GM04504 (cell line): ENCODE results near the gene CASP5.
"Not testable (repeated sequence)": the region's sequence is repeated elsewhere in the genome, so short reads cannot be mapped to it uniquely, and the experiment has no call there.

Experiments
- DNase-seq: peaks from one replicate; pipeline ENCODE4 v3.0.0-alpha.2; 2012; ENCODE audit warnings: low read depth

Gene CASP5

GRCh38 chr11:105023003-105023402 is at the start of gene CASP5:
CASP5 (minus strand) TSS chr11:105023168; CDS start chr11:105023136, 32 bp downstream.
- no peak for DNase-seq

GRCh38 chr11:105072080-105072479 is 49.1 kb upstream of the CASP5 start:
- not testable (repeated sequence) for DNase-seq

- no peak for DNase-seq
These were observed 48.2 kb upstream of the CASP5 start for GRCh38 chr11:105071089-105071732.

GRCh38 chr11:105070306-105070705 is 47.3 kb upstream of the CASP5 start:
- DNase-seq, result no peak

GRCh38 chr11:105069749-105070148 is 46.8 kb upstream of the CASP5 start:
- not testable (repeated sequence) for DNase-seq

- not testable (repeated sequence) for DNase-seq
These were observed 40.4 kb upstream of the CASP5 start for GRCh38 chr11:105063245-105063941.

GRCh38 chr11:105057432-105057831 is 34.5 kb upstream of the CASP5 start:
- DNase-seq, result no peak

GRCh38 chr11:105056446-105056845 is 33.5 kb upstream of the CASP5 start:
- no peak for DNase-seq

- no peak for DNase-seq
These were observed 31.9 kb upstream of the CASP5 start for GRCh38 chr11:105054723-105055493.

GRCh38 chr11:105052487-105052886 is 29.5 kb upstream of the CASP5 start:
- DNase-seq, result no peak

GRCh38 chr11:105051559-105051958 is 28.6 kb upstream of the CASP5 start:
- no peak for DNase-seq

GRCh38 chr11:105049481-105049880 is 26.5 kb upstream of the CASP5 start:
- DNase-seq, result no peak

GRCh38 chr11:105046898-105047579 is 24.1 kb upstream of the CASP5 start:
- peak; percentile 98 for DNase-seq

GRCh38 chr11:105045676-105046296 is 22.8 kb upstream of the CASP5 start:
- DNase-seq, result no peak

- peak; percentile 36 for DNase-seq
These were observed 21.9 kb upstream of the CASP5 start, which contains the start of gene CARD16 for GRCh38 chr11:105044557-105045524. CARD16 (minus strand) TSS chr11:105045335; CDS start chr11:105045297, 38 bp downstream.

- no peak for DNase-seq
These were observed 19.2 kb upstream of the CASP5 start for GRCh38 chr11:105042178-105042577.

GRCh38 chr11:105040703-105041102 is 17.7 kb upstream of the CASP5 start:
- DNase-seq, result no peak

GRCh38 chr11:105034813-105035620 is 12.0 kb upstream of the CASP5 start, which contains the start of gene CASP1:
CASP1 (minus strand) TSS chr11:105035144; CDS start chr11:105035113, 31 bp downstream.
- peak; percentile 60 for DNase-seq

- not testable (repeated sequence) for DNase-seq
These were observed 11.4 kb upstream of the CASP5 start for GRCh38 chr11:105034388-105034787.
